Calu3 (cell line): ENCODE results near the gene DCLK2. TPM values are rescaled to one million over a fixed set of nuclear protein-coding genes. Genes with fewer than 3 reads are reported as not detected.

ENCODE experiments used
- BruUV-seq: library from RNA; stranded (reverse); fragments of 400-500 nt; replicated peaks from 2 replicates; lab custom pipeline; 2021; lab: Mats Ljungman, UMichigan
- CTCF ChIA-PET: fragments of 300-600 bp; sonication (Branson Sonifier 250); formaldehyde crosslinking; loops from one replicate; lab custom pipeline; 2022; ENCODE audit warnings: antibody characterized with exemption; lab: Charles Lee
- DNase-seq: peaks from one replicate; pipeline ENCODE4 v3.0.0; 2022
- H3K27ac Mint-ChIP-seq: one replicate; pipeline ENCODE4 v1.8.0; 2022; ENCODE audit warnings: mixed read lengths; ENCODE audit not compliant: unreplicated experiment
- H3K27me3 Mint-ChIP-seq: one replicate; pipeline ENCODE4 v1.8.0; 2022; ENCODE audit warnings: mixed read lengths; ENCODE audit not compliant: unreplicated experiment
- H3K36me3 Mint-ChIP-seq: one replicate; pipeline ENCODE4 v1.8.0; 2022; ENCODE audit warnings: mild to moderate bottlenecking, moderate library complexity, mixed read lengths; ENCODE audit not compliant: insufficient read depth, unreplicated experiment
- H3K4me1 Mint-ChIP-seq: one replicate; pipeline ENCODE4 v1.8.0; 2022; ENCODE audit warnings: mild to moderate bottlenecking, low read depth, mixed read lengths; ENCODE audit not compliant: unreplicated experiment
- H3K4me3 Mint-ChIP-seq: one replicate; pipeline ENCODE4 v1.8.0; 2022; ENCODE audit warnings: mild to moderate bottlenecking, low read depth, moderate library complexity, mixed read lengths; ENCODE audit not compliant: unreplicated experiment
- H3K9me3 Mint-ChIP-seq: one replicate; pipeline ENCODE4 v1.8.0; 2022; ENCODE audit warnings: low read depth, mixed read lengths; ENCODE audit not compliant: unreplicated experiment
- CTCF ChIP-seq: fragments of 200-600 bp; IDR thresholded peaks from one replicate; pipeline ENCODE4 v1.8.0; 2022; ENCODE audit warnings: antibody characterized with exemption; ENCODE audit not compliant: unreplicated experiment
- intact Hi-C: fragments of 100-400 bp; cut with micrococcal nuclease; formaldehyde crosslinking; loops from one replicate; pipeline ENCODE4 v1.10.0; 2022; ENCODE audit not compliant: unreplicated experiment
- total RNA-seq: library from RNA; stranded (reverse); gene quantifications from 2 replicates; pipeline ENCODE4 v1.2.3, GENCODE V29; 2022

DCLK2 gene
- total RNA-seq, 1 experiment from 2014 or later, result 0.31 TPM

GRCh38 chr4:150253965-150254630 lies 175.9 kb downstream of the DCLK2 start:
- Mint-ChIP-seq H3K4me1 (no peaks in the 10 kb centered on the region), H3K27me3 (no peaks in the 10 kb centered on the region), H3K4me3 (no peak overlapping the region), H3K9me3 (no peaks in the 10 kb centered on the region), H3K36me3 (no peaks in the 10 kb centered on the region), H3K27ac (no peak overlapping the region)
- CTCF ChIA-PET, result no interaction called here
- BruUV-seq, result no TSS peak
- TF ChIP-seq CTCF, result no peak
- DNase-seq, result no peak
- intact Hi-C loops, result no loop called here

- Mint-ChIP-seq H3K36me3 (no peaks in the 10 kb centered on the region), H3K27ac (no peak overlapping the region)
Measured at GRCh38 chr4:150255610-150256224, 177.5 kb downstream of the DCLK2 start.

GRCh38 chr4:150256225-150256620 lies 178.0 kb downstream of the DCLK2 start:
- no peaks in the 10 kb centered on the region for H3K9me3 Mint-ChIP-seq
- no peak overlapping the region for H3K4me3 Mint-ChIP-seq
- H3K27me3 Mint-ChIP-seq, result no peaks in the 10 kb centered on the region
- BruUV-seq, result no TSS peak
- no peaks in the 10 kb centered on the region for H3K4me1 Mint-ChIP-seq
- CTCF ChIA-PET, result no interaction called here
- no peak for DNase-seq
- H3K27ac Mint-ChIP-seq, result no peak overlapping the region
- TF ChIP-seq CTCF, result no peak
- no peaks in the 10 kb centered on the region for H3K36me3 Mint-ChIP-seq
- intact Hi-C loops, result no loop called here

More at GRCh38 chr4:150255610-150256224, 177.5 kb downstream of the DCLK2 start:
- no peak for TF ChIP-seq CTCF
- no peaks in the 10 kb centered on the region for H3K4me1 Mint-ChIP-seq
- H3K9me3 Mint-ChIP-seq, result no peaks in the 10 kb centered on the region
- H3K27me3 Mint-ChIP-seq, result no peaks in the 10 kb centered on the region
- CTCF ChIA-PET, result no interaction called here
- intact Hi-C loops, result no loop called here
- DNase-seq, result no peak
- no TSS peak for BruUV-seq
- no peak overlapping the region for H3K4me3 Mint-ChIP-seq

- TF ChIP-seq CTCF, result no peak
- H3K4me1 Mint-ChIP-seq, result no peaks in the 10 kb centered on the region
- intact Hi-C loops, result no loop called here
- H3K9me3 Mint-ChIP-seq, result no peaks in the 10 kb centered on the region
- no peaks in the 10 kb centered on the region for H3K36me3 Mint-ChIP-seq
- DNase-seq, result peak; percentile 5
- H3K27ac Mint-ChIP-seq, result no peak overlapping the region
- no peaks in the 10 kb centered on the region for H3K27me3 Mint-ChIP-seq
- CTCF ChIA-PET, result no interaction called here
- BruUV-seq, result no TSS peak
- H3K4me3 Mint-ChIP-seq, result no peak overlapping the region
Measured at GRCh38 chr4:150256841-150257730, 178.8 kb downstream of the DCLK2 start.
